Right lobe of liver (tissue), 6 donors: ENCODE data around the gene CMPK1. TPM values are rescaled to one million over a fixed set of nuclear protein-coding genes. Genes with fewer than 3 reads are reported as not detected.

Source experiments
- ATAC-seq, 4 donors: fragments of 200-7000 bp; cut with Tn5 transposase; one replicate each; pipeline ENCODE4 v1.9.1; 2020; ENCODE audit warnings: mild to moderate bottlenecking in 4 of 4, moderate library complexity in 4 of 4
- DNase-seq, 3 donors: peaks; one replicate each; pipeline ENCODE4 v3.0.0-alpha.2; 2020
- H3K27ac ChIP-seq, 3 donors: fragments of 200-600 bp; one replicate each; pipeline ENCODE4 v1.8.0; 2022
- H3K27me3 ChIP-seq, 2 donors: fragments of 200-600 bp; one replicate each; pipeline ENCODE4 v1.8.0; 2022
- H3K36me3 ChIP-seq, 4 donors: fragments of 200-600 bp; sonication (generic) in 1 of 4; one replicate each; pipeline versions ENCODE4 v1.5.1 to v1.8.0; 2017 to 2022; ENCODE audit warnings: control low read depth in 1 of 4
- H3K4me1 ChIP-seq, 4 donors: fragments of 200-600 bp; sonication (generic) in 1 of 4; one replicate each; pipeline versions ENCODE4 v1.5.1 to v1.8.0; 2017 to 2022; ENCODE audit warnings: control low read depth in 1 of 4
- H3K4me3 ChIP-seq, 3 donors: fragments of 200-600 bp; one replicate each; pipeline ENCODE4 v1.8.0; 2022
- H3K9me3 ChIP-seq, 4 donors: fragments of 200-600 bp; sonication (generic) in 1 of 4; one replicate each; pipeline versions ENCODE4 v1.5.1 to v1.8.0; 2017 to 2022; ENCODE audit warnings: control low read depth in 1 of 4
- CTCF ChIP-seq, 4 donors: fragments of 200-600 bp in 3 of 4; fragments of 450-650 bp in 1 of 4; IDR thresholded peaks; one replicate each; pipeline versions ENCODE4 v1.5.1 to v1.8.0; 2016 to 2022; ENCODE audit warnings: antibody characterized with exemption in 4 of 4, mild to moderate bottlenecking in 2 of 4
- POLR2A ChIP-seq: fragments of 450-650 bp; IDR thresholded peaks from one replicate; pipeline ENCODE4 v1.6.1; 2017; ENCODE audit warnings: antibody characterized with exemption, mild to moderate bottlenecking
- WGBS: methylation state at CpG from one replicate; pipeline ENCODE4 v1.1.6; 2018; ENCODE audit warnings: low coverage, low lambda C conversion rate; ENCODE audit not compliant: insufficient coverage; ENCODE audit errors: missing lambda C conversion rate; 5-methylcytosine and 5-hydroxymethylcytosine counted together
- intact Hi-C, 2 donors: fragments of 100-400 bp; cut with DNase I; formaldehyde crosslinking; loops; one replicate each; pipeline versions ENCODE4 v1.11.2 to v1.14.1; 2022
- total RNA-seq, 6 experiments: library from RNA; depleted of rRNA in 2 of 6; stranded (reverse); fragments of >200 nt in 2 of 6; fragmentation: NEBNext Ultra II Directional in 3 of 6; extraction: Animal tissue kit (Norgen Biotek cat#: 25700) in 3 of 6; gene quantifications; one replicate each; pipeline versions ENCODE4 v1.1.0 to v1.2.4, GENCODE V29; 2016 to 2023
- donor health status: DM: no; HTN: yes; CAD: no.
- donor health status: DM: no; HTN: no; CAD: no.
- donor health status: DM: no; HTN: no; CAD: no.
- donor health status: DM: no; HTN: yes; CAD: no.
- donor health status: DM: no; HTN: yes; CAD: no.

The CMPK1 gene
- total RNA-seq, 6 experiments from 2014 or later: 101 to 160 (median 133) TPM

- H3K27me3 ChIP-seq: no peaks in the 10 kb centered on the region
- no peaks in the 10 kb centered on the region for H3K4me1 ChIP-seq
- DNase-seq: no peak
- 97% methylated on average over 4 of the region's 4 CpGs for WGBS
- H3K9me3 ChIP-seq: no peaks in the 10 kb centered on the region
- no peak for TF ChIP-seq CTCF (IDR thresholded peaks at IDR 0.05)
- no peak for TF ChIP-seq POLR2A
- ATAC-seq: no peak
- no peak overlapping the region for H3K27ac ChIP-seq
- H3K36me3 ChIP-seq: no peaks in the 10 kb centered on the region
- intact Hi-C loops: no loop called here
- no peak overlapping the region for H3K4me3 ChIP-seq
Observed at GRCh38 chr1:47399846-47400155, 66.2 kb downstream of the CMPK1 start.

DNA sequence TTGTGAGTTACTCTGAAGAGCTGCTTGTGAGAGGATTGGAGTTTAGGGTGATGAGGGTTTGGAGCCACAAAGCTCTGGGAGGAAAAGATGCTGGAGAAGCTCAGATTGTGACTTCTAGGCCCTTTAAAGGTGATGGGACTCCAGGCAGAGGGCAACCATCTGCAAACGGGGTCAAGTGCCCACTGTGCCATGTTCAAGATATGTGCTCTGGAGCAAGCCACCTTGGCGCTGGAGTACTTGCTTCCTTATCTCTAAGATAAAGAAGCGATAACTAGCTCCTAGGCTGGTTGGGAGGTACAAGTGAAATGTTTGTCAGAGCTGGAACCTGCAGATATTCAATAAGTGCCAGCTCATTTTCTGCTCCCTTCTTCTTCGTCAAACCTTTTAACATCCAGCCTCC is 68.2 kb downstream of the CMPK1 start:
- intact Hi-C loops: no loop called here
- no peak overlapping the region for H3K4me3 ChIP-seq
- H3K36me3 ChIP-seq: no peaks in the 10 kb centered on the region
- H3K4me1 ChIP-seq: no peaks in the 10 kb centered on the region
- 78% methylated on average over 4 of the region's 4 CpGs for WGBS
- DNase-seq (no peak), ATAC-seq (no peak)
- no peaks in the 10 kb centered on the region for H3K9me3 ChIP-seq
- H3K27ac ChIP-seq: no peak overlapping the region
- no peaks in the 10 kb centered on the region for H3K27me3 ChIP-seq
- no peak for TF ChIP-seq POLR2A
- TF ChIP-seq CTCF (IDR thresholded peaks at IDR 0.05): no peak

- intact Hi-C loops: no loop called here
- H3K27ac ChIP-seq: no peak overlapping the region
- no peaks in the 10 kb centered on the region for H3K27me3 ChIP-seq
- TF ChIP-seq POLR2A: no peak
- no peak for TF ChIP-seq CTCF (IDR thresholded peaks at IDR 0.05)
- no peak overlapping the region for H3K4me3 ChIP-seq
- H3K9me3 ChIP-seq: no peaks in the 10 kb centered on the region
- no peaks in the 10 kb centered on the region for H3K4me1 ChIP-seq
- 88% methylated on average over 4 of the region's 4 CpGs for WGBS
- ATAC-seq: no peak
- no peaks in the 10 kb centered on the region for H3K36me3 ChIP-seq
- no peak for DNase-seq
Observed at GRCh38 chr1:47402591-47402990, 69.0 kb downstream of the CMPK1 start.

- H3K4me1 ChIP-seq: no peaks in the 10 kb centered on the region
- H3K4me3 ChIP-seq: no peak overlapping the region
- TF ChIP-seq POLR2A (no peak), CTCF (IDR thresholded peaks at IDR 0.05) (no peak)
- no peak for ATAC-seq
- intact Hi-C loops: no loop called here
- 74% methylated on average over 2 of the region's 4 CpGs for WGBS
- no peaks in the 10 kb centered on the region for H3K36me3 ChIP-seq
- no peak for DNase-seq
- no peaks in the 10 kb centered on the region for H3K27me3 ChIP-seq
- no peaks in the 10 kb centered on the region for H3K9me3 ChIP-seq
- H3K27ac ChIP-seq: no peak overlapping the region
Observed at GRCh38 chr1:47403321-47403910, 69.8 kb downstream of the CMPK1 start.

DNA sequence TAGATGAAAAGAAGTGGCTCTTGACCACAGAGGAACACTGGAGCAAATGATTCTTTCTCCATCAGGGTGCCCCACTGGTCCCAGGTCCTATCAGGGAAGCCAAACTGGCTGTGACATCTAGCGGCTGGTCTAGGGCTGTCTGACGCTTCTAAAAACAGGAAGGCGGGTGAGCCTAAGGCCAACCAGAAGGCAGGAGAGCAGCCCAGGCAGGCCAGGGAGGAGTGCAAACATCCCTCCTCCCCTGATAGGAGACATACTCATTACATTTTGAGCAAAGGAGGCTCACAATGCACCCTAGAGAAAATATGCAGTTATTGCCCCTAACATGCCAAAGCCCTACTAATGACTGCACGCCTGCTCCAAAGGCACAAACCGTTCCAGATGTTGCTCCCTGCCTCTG is 72.1 kb downstream of the CMPK1 start:
- Histone ChIP-seq H3K36me3 (no peaks in the 10 kb centered on the region), H3K4me1 (no peaks in the 10 kb centered on the region), H3K27ac (no peak overlapping the region), H3K4me3 (no peak overlapping the region), H3K27me3 (no peaks in the 10 kb centered on the region), H3K9me3 (no peaks in the 10 kb centered on the region)
- 47% methylated on average over 3 of the region's 5 CpGs for WGBS
- ATAC-seq (peak in 2 of 4 donors; percentile 37 to 39), DNase-seq (no peak)
- intact Hi-C loops: no loop called here
- no peak for TF ChIP-seq POLR2A
- no peak for TF ChIP-seq CTCF (IDR thresholded peaks at IDR 0.05)
